WI38 (cell line): ENCODE data around the gene CXCL17.
A peak's percentile ranks its signal among the peaks of the same experiment; 100 is the strongest.
"Not testable (repeated sequence)": the region's sequence is repeated elsewhere in the genome, so short reads cannot be mapped to it uniquely, and the experiment has no call there.

Experiments used
- H3K4me3 ChIP-seq: 2 replicates; pipeline ENCODE4 v1.5.1; 2011; ENCODE audit warnings: low read depth, mild to moderate bottlenecking, control low read depth, low read length
- TF ChIP-seq, protein P1 (sequence below): IDR thresholded peaks from 2 replicates; pipeline ENCODE4 v1.5.1; 2012; ENCODE audit warnings: low read depth, mild to moderate bottlenecking, control low read depth, low read length

Gene CXCL17

DNA sequence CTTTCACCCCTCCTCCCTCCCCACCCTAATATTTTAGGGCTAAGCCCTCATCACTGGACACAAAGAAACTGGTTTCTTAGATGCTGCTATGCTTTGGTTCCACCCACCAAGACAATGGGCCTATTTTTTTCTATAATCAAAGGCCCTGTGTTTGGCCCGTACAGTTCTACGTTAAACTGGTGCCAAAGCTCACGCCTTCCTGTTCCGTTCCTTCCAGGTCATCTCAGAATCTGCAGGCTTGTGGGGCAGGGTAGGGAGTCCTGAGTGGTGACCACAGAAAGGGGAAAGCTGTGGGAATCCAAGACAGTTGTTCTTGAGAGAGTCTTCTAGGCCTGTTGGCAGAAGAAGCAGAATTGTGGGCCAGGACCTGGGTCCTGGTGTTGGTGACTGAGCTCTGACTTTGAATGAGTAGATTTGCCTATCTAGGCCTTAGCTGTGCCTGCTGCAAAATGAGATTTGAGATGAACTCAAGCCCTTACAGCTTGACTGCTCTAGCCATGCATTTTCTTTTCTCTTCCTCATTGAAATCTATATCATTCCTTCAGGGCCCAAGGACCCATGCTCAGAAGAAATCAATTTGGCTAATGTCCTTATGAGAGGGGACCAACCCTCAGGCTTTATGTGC lies 19.1 kb upstream of the CXCL17 start:
- TF ChIP-seq, protein P1, sequence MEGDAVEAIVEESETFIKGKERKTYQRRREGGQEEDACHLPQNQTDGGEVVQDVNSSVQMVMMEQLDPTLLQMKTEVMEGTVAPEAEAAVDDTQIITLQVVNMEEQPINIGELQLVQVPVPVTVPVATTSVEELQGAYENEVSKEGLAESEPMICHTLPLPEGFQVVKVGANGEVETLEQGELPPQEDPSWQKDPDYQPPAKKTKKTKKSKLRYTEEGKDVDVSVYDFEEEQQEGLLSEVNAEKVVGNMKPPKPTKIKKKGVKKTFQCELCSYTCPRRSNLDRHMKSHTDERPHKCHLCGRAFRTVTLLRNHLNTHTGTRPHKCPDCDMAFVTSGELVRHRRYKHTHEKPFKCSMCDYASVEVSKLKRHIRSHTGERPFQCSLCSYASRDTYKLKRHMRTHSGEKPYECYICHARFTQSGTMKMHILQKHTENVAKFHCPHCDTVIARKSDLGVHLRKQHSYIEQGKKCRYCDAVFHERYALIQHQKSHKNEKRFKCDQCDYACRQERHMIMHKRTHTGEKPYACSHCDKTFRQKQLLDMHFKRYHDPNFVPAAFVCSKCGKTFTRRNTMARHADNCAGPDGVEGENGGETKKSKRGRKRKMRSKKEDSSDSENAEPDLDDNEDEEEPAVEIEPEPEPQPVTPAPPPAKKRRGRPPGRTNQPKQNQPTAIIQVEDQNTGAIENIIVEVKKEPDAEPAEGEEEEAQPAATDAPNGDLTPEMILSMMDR, result no peak
- no peak overlapping the region for H3K4me3 ChIP-seq

GRCh38 chr19:42461231-42461630 lies 18.5 kb upstream of the CXCL17 start:
- H3K4me3 ChIP-seq, result not testable (repeated sequence)

GRCh38 chr19:42459926-42460325 lies 17.2 kb upstream of the CXCL17 start:
- H3K4me3 ChIP-seq, result no peak overlapping the region
- TF ChIP-seq, protein P1, result no peak

DNA sequence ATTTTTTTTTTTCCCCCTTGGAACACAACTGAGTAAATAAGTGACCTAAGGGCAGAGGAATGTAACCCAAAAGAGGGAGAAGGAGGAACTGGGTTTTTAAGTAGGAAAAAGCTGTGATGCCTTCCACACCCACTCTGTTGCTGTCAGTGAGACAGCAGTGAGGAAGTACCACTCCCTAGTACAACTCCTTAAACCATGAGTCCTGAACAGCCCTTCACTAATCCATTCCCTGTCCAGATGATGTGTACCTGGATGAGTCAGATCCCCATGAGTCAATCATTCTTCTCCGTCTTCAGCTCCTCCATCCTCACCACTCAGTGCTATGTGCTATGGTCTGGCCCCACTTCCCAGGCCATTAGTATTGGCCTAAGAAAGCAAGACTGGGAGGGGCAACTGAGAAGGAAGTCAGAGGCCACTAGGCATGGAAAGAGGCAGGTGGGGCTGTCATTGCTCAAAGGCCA lies 12.9 kb upstream of the CXCL17 start:
- no peak overlapping the region for H3K4me3 ChIP-seq
- TF ChIP-seq, protein P1, result no peak

DNA sequence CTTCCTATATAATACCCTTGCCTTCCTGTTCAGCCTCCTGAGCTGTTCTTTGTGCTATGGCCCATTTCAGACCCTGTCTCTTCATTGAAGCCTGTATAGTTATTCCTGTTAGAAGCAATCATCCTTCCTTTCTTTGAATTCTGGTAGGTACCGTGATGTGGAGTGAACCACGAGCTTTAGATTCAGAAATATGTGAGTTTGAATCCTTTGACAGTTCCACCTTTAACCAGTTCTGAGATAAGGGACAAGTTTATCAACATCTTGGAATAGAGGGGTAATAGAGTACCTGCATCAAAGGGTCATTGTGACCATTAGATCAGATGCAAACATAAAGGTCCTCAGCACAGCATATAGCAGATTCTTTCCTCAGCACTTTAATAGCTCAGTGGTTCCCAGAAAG lies 12.3 kb upstream of the CXCL17 start:
- H3K4me3 ChIP-seq, result no peak overlapping the region
- TF ChIP-seq, protein P1, result no peak

DNA sequence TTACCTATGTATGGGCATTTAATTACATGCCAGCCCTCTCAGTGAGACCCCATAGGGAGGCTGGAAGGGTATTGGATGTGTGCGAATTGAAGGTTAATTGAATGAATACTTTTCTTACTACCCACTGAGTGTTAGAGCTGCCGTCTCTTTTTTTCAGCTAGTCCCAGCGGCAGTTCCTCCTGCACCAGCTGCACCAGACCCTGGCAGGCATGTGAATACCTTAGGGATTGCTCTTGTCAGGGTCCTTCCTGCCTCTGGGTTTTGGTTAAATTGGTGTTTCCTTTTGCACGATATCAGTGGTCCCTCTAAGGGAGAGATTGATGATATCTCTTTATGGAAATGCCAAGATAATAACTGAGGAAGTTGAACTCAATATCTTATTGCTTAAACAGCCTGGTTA lies 9.8 kb upstream of the CXCL17 start:
- H3K4me3 ChIP-seq, result no peak overlapping the region
- TF ChIP-seq, protein P1, result no peak

DNA sequence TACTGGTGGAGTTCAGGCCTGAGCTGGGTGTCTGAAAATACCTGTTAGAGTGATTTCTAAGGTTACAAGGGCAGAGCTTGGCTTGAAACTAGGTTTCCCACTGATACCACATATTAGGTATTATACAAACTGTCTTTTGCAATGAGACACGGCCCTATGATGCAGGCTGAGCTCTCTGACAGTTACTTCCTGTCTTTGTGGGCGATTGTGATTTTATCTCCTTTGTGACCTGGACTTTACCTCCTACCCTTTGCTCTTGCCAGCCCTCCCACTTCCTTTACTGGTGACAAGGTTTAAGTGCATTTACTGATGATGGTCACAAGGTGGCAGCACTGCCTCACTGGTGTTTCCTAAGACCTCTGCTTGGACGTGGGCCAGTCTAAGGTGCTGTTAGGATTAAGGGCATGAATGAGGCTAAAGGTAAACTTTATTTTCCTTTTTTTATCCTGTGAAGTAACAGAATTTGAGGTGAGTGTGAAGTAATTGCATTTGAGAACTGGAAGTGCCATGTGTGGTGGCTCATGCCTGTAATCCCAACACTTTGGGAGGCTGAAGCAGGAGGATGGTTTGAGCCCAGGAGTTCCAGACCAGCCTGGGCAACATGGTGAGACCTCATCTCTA lies 7.7 kb upstream of the CXCL17 start:
- H3K4me3 ChIP-seq, result no peak overlapping the region
- TF ChIP-seq, protein P1, result peak; percentile 65

GRCh38 chr19:42448306-42448705 lies 5.6 kb upstream of the CXCL17 start:
- H3K4me3 ChIP-seq, result not testable (repeated sequence)
